GM18520 (cell line): ENCODE measurements around the gene ROGDI.
A peak's percentile ranks its signal among the peaks of the same experiment; 100 is the strongest.

Source experiments
- ATAC-seq: cut with Tn5 transposase; IDR thresholded peaks from one replicate; pipeline ENCODE4 v1.9.1; 2021; ENCODE audit not compliant: unreplicated experiment

Gene ROGDI

GRCh38 chr16:4767872-4768548 is 34.4 kb downstream of the ROGDI start:
- peak; percentile 2 for ATAC-seq

GRCh38 chr16:4766875-4767628 is 35.4 kb downstream of the ROGDI start, which contains the start of gene ZNF500:
Gene ZNF500, minus strand, starts transcription at chr16:4767162. Its CDS starts 1,184 bp downstream, at chr16:4765978.
- peak; percentile 84 for ATAC-seq

GRCh38 chr16:4765511-4766474 is 36.6 kb downstream of the ROGDI start:
- ATAC-seq, result no peak

- no peak for ATAC-seq
Observed at GRCh38 chr16:4763791-4764190, 38.6 kb downstream of the ROGDI start.

- no peak for ATAC-seq
Observed at GRCh38 chr16:4762205-4762604, 40.2 kb downstream of the ROGDI start.

- ATAC-seq, result no peak
Observed at GRCh38 chr16:4760221-4760910, 42.1 kb downstream of the ROGDI start.

GRCh38 chr16:4755687-4756086 is 46.7 kb downstream of the ROGDI start:
- ATAC-seq, result no peak

GRCh38 chr16:4754865-4755264 is 47.6 kb downstream of the ROGDI start:
- no peak for ATAC-seq

GRCh38 chr16:4753227-4753626 is 49.2 kb downstream of the ROGDI start:
- ATAC-seq, result no peak

GRCh38 chr16:4752351-4753100 is 49.9 kb downstream of the ROGDI start:
- ATAC-seq, result no peak

- ATAC-seq, result no peak
Observed at GRCh38 chr16:4750896-4751295, 51.5 kb downstream of the ROGDI start.

- no peak for ATAC-seq
Observed at GRCh38 chr16:4749700-4750257, 52.7 kb downstream of the ROGDI start.

- ATAC-seq, result no peak
Observed at GRCh38 chr16:4748682-4749411, 53.6 kb downstream of the ROGDI start.

GRCh38 chr16:4747906-4748681 is 54.3 kb downstream of the ROGDI start:
- no peak for ATAC-seq

GRCh38 chr16:4746991-4747574 is 55.4 kb downstream of the ROGDI start:
- ATAC-seq, result no peak
